GM18519 (cell line): ENCODE measurements around the gene IFNE.
"Not testable (repeated sequence)": the region's sequence is repeated elsewhere in the genome, so short reads cannot be mapped to it uniquely, and the experiment has no call there.

ENCODE experiments used
- ATAC-seq: cut with Tn5 transposase; IDR thresholded peaks from one replicate; pipeline ENCODE4 v1.9.1; 2021; ENCODE audit warnings: mild to moderate bottlenecking, moderate library complexity; ENCODE audit not compliant: unreplicated experiment, low FRiP score

IFNE gene

DNA sequence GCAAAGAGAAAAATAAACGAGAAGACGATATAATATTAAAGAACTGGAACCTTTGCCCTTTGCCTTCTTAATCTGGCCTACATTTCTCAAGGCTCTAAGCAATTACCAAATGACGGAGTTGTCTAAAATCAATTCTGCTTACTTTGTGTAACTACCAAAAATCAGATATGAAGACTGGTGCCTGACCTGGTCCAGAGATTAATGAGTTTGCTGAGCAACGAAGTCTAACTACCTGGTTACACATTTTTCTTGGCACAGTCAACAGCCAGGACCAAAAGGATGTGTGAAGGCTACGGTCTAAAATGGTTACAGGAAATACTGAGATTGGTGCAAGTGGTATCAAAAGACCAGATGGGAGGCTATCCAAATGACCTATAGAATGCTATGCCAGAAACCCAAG is 17.8 kb upstream of the IFNE start:
- no peak for ATAC-seq

DNA sequence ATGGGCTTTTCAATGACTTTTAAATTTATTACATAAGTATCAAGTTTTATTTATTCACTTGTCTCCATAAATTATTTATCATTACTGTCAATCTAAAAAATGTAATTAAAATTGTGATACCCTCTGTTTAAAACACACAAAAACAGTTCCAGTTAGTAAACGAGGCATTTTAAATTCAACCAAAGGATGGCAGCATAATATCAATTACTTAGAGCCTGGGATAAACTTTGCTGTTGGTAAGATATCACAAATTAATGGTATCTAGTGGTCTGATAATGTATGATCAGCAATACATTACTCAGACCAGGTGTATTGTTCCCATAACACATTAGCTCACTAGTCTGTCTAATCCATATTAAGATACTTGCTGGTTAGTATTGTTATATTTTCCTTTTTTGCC is 9.6 kb upstream of the IFNE start:
- ATAC-seq = no peak

DNA sequence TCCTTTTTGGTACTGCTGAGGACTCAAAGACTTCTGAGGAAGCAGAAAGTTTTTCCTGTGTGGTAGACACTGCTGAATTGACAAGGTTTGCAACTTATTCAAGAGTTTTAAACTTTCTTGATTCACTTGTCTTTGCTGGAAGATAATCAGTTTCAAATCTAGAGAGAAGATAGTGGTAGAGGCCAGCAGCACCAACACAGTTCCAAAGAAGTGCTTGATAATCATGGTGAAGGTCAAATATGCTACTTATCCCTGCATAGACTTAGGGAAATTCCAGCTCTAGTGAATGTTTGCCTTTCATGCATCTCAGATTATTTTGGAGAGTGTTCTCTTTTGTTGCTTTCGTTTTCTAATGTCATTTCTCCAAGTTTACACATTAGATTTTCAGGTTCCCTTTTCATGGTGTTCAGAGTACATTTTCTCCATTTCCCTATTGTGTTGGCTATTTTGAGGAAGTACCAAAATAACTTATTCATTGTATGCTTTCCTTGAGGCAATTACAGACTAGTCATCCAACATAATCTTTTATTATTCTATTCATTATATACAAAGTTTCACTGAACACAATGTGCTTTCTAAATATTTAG is 550 bp downstream of the IFNE start:
- ATAC-seq = no peak

- ATAC-seq = no peak
Measured at GRCh38 chr9:21479152-21479702, 2.9 kb downstream of the IFNE start.

GRCh38 chr9:21477466-21477865 is 4.6 kb downstream of the IFNE start:
- no peak for ATAC-seq

DNA sequence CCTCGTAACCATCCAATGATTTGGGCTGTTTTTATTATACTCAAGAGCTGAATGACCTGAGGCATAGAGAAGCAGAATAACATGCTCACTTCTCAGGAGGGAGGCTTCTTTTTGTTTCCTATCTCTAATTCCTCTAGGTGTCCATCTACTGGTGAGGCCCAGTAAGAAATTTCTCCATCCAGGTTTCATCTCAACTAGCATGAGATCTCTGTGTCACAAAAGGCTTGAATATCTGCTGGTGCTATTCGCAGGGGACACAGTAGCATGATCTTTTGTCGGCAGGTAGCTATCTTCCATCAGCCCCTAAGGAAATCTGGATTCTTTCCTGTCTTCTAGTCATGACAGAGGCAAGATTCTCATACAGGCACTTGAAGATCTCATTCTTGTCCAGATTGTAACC is 8.9 kb downstream of the IFNE start:
- ATAC-seq = no peak

GRCh38 chr9:21470126-21470525 is 12.0 kb downstream of the IFNE start:
- ATAC-seq = no peak

DNA sequence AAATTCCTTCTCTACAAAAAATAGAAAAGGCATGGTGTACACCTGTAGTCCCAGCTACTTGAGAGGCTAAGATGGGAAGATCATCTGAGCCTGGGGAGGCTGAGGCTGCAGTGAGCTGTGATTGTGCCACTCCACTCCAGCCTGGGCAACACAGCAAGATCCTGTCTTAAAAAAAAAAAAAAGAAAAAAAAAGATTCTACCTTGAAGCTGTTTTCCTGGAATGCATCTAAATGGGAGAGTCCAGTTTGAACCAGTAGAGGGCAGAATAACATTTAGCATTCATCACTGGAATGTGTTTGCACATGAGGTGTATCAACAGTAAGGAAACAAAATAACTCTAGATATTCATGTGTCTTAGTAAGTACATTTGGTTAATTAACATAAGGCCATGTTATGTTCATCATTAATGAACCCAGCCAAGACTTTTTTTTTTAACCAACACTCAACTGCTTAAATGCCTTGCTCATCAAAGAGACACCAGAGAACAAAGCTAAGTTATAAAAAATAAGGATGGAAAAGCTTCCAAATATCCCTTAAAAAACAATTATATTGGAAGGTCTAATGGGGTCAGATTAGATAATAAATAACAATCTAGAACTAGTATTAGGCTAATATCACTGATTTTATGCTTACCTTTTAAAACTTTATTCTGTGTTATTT is 16.1 kb downstream of the IFNE start:
- ATAC-seq = peak; percentile 85

- ATAC-seq = no peak
Measured at GRCh38 chr9:21465138-21465537, 17.0 kb downstream of the IFNE start.

DNA sequence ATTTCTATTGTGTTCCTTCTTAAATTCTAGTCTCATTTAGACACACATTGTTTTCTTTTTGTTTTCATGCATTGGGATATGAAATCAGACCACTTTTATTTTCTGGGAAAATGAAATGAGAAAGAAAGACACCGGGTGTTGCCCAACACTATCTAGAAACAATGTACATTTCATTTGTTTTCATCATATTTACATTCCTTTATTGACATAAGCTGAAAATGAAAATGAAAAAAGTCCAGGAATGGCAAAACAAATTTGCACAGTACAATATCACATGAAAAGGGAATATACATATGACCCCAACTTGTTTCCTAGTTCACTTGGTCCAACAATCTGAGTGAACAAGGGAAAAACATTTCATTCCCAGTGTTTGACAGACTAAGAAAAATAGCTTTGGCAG is 20.7 kb downstream of the IFNE start:
- ATAC-seq = no peak

DNA sequence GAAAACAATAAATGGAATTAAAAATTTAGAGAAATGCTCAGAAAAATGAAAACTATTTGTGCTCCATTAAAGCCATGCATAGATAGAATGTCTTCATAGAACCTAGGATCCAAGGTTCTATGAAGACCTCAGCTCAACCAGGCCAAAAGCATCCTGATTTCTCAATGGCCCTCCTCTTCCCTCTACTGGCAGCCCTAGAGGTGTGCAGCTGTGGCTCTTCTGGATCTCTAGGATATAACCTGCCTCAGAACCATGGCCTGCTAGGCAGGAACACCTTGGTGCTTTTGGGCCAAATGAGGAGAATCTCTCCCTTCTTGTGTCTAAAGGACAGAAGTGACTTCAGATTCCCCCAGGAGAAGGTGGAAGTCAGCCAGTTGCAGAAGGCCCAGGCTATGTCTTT is 26.8 kb downstream of the IFNE start:
- ATAC-seq = peak; percentile 90

DNA sequence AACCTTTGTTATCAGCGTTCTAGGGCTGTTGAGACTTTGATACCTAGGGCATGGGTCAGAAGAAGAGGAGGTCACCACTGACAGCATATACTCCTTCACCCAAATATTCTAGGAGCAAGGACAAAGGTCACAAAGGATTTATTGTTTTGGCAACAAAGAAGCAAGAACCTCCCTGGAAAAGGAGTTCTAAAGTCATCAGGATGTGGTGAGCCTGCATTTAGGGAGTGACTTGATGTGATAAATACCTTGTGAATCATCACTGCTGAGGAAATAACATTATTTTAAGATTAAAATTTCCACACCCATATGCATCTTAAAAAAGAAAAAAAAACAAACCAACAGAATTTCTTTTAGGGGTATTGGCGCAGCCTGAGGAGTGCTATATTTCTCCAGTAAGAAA is 28.0 kb downstream of the IFNE start:
- ATAC-seq = no peak

- ATAC-seq = no peak
Measured at GRCh38 chr9:21452681-21453080, 29.4 kb downstream of the IFNE start.

- ATAC-seq = no peak
Measured at GRCh38 chr9:21450733-21451394, 31.2 kb downstream of the IFNE start.

- not testable (repeated sequence) for ATAC-seq
Measured at GRCh38 chr9:21449312-21449711, 32.8 kb downstream of the IFNE start.

DNA sequence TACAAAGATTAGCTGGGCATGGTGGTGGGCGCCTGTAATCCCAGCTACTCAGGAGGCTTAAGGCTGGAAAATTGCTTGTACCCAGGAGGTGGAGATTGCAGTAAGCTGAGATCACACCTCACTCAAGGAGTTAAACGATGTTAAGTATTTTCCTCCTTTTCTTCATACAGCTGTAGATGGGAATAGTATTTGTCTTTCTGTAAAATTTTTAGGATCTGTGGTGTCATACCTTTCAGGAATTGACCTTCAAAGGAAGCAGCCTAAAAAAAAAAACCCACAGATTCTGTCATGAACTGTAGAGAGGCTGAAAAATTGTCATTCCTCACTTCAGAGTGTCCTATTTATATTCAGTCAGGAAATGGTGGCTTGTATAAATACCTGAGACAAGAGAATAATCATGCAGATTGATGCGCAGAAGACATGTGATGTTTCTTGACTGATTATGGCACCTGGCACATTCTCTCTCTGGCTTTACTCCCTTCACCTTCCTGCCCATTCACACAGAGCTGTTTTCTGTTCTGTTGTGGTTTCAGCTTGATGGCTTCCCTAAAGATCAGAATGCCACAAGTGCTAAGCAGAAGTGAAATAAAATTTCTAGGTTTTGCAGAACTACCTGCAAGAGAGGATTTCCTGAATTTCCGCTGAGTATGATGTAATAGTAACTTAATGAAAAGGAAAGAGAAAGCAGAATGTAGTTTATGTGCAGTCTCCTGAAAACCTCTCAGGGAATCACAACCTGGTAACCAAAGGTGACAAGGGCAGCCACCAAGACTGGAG is 38.1 kb downstream of the IFNE start:
- ATAC-seq = peak; percentile 88

DNA sequence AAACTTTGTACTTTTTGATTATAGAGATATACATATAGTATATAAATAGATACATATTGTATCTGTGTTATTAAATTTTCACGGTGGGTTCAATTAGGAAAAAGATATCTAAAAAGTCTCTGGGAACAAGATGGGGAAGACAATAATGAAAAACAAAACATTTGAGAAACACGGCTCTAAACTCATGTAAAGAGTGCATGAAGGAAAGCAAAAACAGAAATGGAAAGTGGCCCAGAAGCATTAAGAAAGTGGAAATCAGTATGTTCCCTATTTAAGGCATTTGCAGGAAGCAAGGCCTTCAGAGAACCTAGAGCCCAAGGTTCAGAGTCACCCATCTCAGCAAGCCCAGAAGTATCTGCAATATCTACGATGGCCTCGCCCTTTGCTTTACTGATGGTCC is 42.0 kb downstream of the IFNE start, which contains the start of gene IFNA1:
TSS of gene IFNA1 (plus strand) at position 301 of the 400 bp plus-strand sequence. CDS start at position 370, 69 bp downstream.
- ATAC-seq = no peak

DNA sequence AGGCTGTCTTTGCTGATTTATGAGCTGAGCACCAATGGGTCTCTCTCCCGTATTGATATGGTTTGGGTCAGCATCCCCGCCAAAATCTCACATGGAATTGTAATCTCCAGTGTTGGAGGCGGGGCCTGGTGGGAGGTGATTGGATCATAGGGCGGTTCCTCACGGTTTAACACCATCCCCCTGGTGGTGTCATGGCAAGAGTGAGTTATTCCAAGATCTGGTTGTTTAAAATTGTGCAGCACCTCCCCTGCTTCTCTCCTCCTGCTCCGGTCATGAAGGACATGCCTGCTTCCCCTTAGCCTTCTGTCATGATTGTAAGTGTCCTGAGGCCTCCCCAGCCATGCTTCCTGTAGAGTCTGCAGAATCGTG is 47.1 kb downstream of the IFNE start:
- ATAC-seq = not testable (repeated sequence)

GRCh38 chr9:21434202-21435014 is 47.7 kb downstream of the IFNE start:
- no peak for ATAC-seq
